Prostate gland (tissue), 2 donors: ENCODE measurements around the gene NSD2.

ENCODE experiments used
- POLR2A ChIP-seq: fragments of 450-650 bp; IDR thresholded peaks from one replicate; pipeline ENCODE4 v1.6.1; 2016; ENCODE audit warnings: antibody characterized with exemption, mild to moderate bottlenecking
- TF ChIP-seq, protein P1 (sequence below), 4 experiments: fragments of 200-600 bp in 2 of 4; fragments of 450-650 bp in 2 of 4; sonication (generic) in 2 of 4; IDR thresholded peaks; 1 replicate in 3 of 4; 2 replicates in 1 of 4; pipeline ENCODE4 v1.5.1; 2016 to 2019; ENCODE audit warnings: antibody characterized with exemption in 4 of 4, mild to moderate bottlenecking in 2 of 4, moderate library complexity in 2 of 4

DNA sequence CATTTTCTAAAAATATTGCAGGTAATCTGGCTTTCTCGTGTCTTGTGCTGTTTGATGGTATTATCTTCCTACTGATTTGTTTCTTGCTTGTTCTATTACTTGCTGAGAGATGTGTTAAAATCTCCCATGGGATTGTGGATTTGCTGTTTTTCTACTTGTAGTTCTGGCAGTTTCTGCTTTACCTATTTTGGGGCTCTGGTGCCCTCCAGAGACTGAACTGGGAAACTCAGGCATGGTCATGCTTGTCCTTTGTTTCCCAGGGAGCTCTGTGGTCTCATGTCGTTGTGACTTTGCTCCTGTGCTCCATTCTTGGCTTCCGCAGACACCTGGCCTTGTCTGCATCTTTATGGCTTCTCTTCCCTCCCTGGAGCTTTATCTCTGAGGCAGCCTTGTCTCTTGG is 39.5 kb downstream of the NSD2 start:
- TF ChIP-seq POLR2A: no peak
- TF ChIP-seq, protein P1, sequence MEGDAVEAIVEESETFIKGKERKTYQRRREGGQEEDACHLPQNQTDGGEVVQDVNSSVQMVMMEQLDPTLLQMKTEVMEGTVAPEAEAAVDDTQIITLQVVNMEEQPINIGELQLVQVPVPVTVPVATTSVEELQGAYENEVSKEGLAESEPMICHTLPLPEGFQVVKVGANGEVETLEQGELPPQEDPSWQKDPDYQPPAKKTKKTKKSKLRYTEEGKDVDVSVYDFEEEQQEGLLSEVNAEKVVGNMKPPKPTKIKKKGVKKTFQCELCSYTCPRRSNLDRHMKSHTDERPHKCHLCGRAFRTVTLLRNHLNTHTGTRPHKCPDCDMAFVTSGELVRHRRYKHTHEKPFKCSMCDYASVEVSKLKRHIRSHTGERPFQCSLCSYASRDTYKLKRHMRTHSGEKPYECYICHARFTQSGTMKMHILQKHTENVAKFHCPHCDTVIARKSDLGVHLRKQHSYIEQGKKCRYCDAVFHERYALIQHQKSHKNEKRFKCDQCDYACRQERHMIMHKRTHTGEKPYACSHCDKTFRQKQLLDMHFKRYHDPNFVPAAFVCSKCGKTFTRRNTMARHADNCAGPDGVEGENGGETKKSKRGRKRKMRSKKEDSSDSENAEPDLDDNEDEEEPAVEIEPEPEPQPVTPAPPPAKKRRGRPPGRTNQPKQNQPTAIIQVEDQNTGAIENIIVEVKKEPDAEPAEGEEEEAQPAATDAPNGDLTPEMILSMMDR (IDR thresholded peaks at IDR 0.05): peak in 3 of 4 experiments; percentile 21 to 68 (median 34)
